B cell (primary cell): ENCODE data around the gene NKX1-1.

Source experiments
- CTCF ChIP-seq: fragments of 200-600 bp; IDR thresholded peaks from one replicate; pipeline ENCODE4 v1.8.0; 2022; ENCODE audit warnings: antibody characterized with exemption, mild to moderate bottlenecking
- EZH2 ChIP-seq: IDR thresholded peaks from 2 replicates; pipeline ENCODE4 v1.6.1; 2012; ENCODE audit warnings: borderline replicate concordance, low read depth, mild to moderate bottlenecking, moderate library complexity, low read length; ENCODE audit not compliant: insufficient read depth, poor library complexity, severe bottlenecking

- no peak for TF ChIP-seq CTCF
- TF ChIP-seq EZH2: no peak
Observed at GRCh38 chr4:1402516-1403091, 3.6 kb downstream of the NKX1-1 start.
